Activated naive CD4-positive, alpha-beta T cell treated with anti-CD3 and anti-CD28 coated beads, Interleukin-2, amount 50 U/mL, for 72 hours (primary cell): Measurements from ENCODE around the gene EHD1. TPM values are rescaled to one million over a fixed set of nuclear protein-coding genes. Genes with fewer than 3 reads are reported as not detected.
"Not testable (repeated sequence)": the region's sequence is repeated elsewhere in the genome, so short reads cannot be mapped to it uniquely, and the experiment has no call there.

Source experiments
- ATAC-seq, 2 donors: fragments of 150-1000 bp; cut with Tn5 transposase; 2 replicates each; pipeline ENCODE4 v1.10.0; 2021; ENCODE audit warnings: mild to moderate bottlenecking in 2 of 2, moderate library complexity in 2 of 2
- DNase-seq, 2 donors: peaks; one replicate each; pipeline ENCODE4 v3.0.0; 2021 to 2022; ENCODE audit warnings: low spot score in 2 of 2
- H3K27ac Mint-ChIP-seq, 2 donors: one replicate each; pipeline ENCODE4 v1.8.0; 2022; ENCODE audit warnings: mild to moderate bottlenecking in 2 of 2, mixed read lengths in 2 of 2
- H3K36me3 Mint-ChIP-seq, 2 donors: one replicate each; pipeline ENCODE4 v1.8.0; 2022; ENCODE audit warnings: mixed read lengths in 2 of 2
- H3K9me3 Mint-ChIP-seq, 2 donors: one replicate each; pipeline ENCODE4 v1.8.0; 2022; ENCODE audit warnings: mixed read lengths in 2 of 2
- total RNA-seq, 2 donors: library from RNA; stranded (reverse); gene quantifications; one replicate each; pipeline ENCODE4 v1.2.3, GENCODE V29; 2022

The EHD1 gene
- total RNA-seq, 2 donors from 2014 or later, result 93.1 to 123 TPM

DNA sequence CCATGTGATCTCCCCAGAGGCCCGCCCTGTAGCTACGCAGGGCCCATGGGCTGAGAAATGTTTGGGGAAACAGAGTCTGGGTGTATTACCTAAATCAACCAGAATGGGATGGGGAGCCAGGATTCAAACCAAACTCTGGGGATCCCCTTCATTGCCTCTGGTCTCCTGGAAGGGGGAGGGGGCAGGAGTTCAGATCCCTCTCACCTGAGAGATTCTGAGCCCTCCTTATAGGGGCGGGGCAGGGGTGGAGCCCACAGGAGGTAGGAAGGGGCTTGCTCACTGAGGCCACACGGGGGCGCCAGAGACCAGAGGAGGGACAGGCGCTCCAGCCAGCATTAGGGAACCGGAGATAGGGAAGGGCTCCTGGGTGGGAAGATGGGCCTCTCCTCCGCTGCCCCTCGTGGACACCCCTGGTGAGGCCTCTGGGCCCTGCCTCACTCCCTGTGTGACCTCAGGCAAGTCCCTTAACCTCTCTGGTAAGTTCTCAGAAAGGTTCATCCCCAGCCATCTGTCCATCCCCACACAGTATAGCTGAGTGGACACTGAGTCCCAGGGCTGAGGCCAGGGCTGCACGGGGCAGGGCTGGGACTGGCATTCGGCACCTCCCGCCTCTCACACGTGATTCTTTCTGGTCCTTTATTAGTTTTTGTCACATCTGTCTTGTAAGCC lies 31.3 kb downstream of the EHD1 start:
- no peak overlapping the region for H3K27ac Mint-ChIP-seq
- no peaks in the 10 kb centered on the region for H3K36me3 Mint-ChIP-seq
- peak; percentile 89 to 98 for DNase-seq
- H3K9me3 Mint-ChIP-seq, result no peaks in the 10 kb centered on the region
- ATAC-seq, result peak; percentile 64 to 80

DNA sequence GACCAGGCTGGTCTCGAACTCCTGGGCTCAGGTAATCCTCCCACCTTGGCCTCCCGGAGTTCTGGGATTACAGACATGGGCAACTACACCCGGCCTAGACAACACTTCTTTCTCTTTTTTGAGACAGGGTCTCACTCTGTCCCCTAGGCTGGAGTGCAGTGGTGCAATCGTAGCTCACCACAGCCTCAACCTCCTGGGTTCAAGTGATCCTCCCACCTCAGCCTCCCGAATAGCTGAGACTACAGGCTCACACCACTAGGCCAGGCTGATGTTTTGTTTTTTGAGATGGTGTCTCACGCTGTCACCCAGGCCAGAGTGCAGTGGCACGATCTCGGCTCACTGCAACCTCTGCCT lies 32.7 kb downstream of the EHD1 start:
- not testable (repeated sequence) for DNase-seq, H3K27ac Mint-ChIP-seq

DNA sequence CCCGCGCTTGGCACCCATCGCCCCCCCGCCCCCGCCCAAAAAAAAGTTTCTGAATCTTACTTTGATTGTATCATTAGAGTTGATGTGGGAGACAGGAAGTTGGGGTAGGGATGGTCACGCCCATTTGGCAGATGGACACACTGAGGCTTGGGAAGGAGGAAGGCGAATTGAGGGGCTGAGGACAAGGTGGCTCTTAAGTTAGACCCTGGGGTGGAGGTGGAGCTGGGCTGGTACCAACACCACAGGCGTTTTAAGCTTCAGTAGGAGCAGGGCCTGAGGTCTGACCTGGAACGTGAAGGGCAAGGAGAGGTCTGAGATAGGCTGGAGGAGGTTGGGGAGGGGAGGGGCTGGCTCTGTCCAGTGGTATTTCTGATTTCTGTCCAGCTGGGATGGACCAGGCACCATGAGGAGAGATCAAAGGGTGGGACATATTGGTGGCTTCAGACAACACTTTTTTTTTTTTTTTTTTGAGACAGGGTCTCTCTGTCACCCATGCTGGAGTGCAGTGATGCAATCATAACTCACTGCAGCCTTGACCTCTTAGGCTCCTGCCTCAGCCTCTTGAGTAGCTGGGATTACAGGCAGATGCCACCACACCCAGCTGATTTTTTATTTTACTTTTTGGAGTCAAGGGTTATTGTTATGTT lies 33.2 kb downstream of the EHD1 start:
- H3K9me3 Mint-ChIP-seq, result no peaks in the 10 kb centered on the region
- ATAC-seq (no peak), DNase-seq (no peak)
- H3K36me3 Mint-ChIP-seq, result no peaks in the 10 kb centered on the region
- H3K27ac Mint-ChIP-seq, result peak overlapping the region in 1 of 2 donors; percentile 68

More for the DNA sequence above, 32.7 kb downstream of the EHD1 start:
- H3K9me3 Mint-ChIP-seq, H3K36me3 Mint-ChIP-seq, ATAC-seq: not testable (repeated sequence)

DNA sequence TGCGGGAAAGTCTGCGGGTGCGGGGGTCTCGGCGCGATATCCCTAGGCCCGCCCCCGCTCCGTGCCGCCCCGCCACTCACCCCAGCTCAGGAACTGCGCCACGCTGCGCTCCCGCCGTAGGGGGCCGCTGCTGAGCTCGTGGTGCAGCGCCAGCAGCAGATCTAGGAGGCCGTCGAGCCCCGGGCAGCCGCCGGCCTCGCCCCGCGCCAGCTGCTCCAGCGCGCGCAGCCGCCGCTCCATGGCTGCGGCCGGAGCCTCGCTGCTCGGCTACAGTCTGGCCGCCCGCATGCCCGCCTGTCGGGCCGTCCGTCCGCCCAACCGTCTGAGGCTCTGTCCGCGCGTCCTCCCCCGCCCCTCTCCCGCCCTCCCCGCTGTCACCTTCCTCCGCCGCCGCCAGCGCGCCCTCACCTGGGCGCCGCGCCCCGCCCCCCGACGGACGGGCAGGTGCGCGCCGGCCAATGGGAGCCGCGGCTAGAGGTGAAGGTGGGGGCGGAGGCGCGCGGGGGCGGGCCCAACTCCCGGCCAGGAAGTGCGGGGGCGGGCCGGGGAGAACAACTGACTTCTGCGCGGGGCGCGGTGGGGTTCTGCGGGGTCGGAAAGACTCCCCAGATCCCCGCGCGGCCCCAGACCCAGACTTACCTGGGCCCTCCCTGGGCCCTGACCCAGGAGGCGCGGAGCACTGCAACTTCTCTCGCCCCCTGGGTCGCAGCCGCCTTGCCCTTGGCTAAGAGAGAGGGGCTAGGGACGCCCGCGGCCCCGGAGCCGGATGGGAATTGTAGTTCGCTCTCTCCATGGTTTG lies 33.9 kb downstream of the EHD1 start, which contains the start of gene CDC42BPG:
Gene CDC42BPG, minus strand, starts transcription at position 324 of the 799 bp plus-strand sequence. Its CDS starts 84 bp downstream, at position 240.
- peak; percentile 65 to 73 for DNase-seq
- H3K9me3 Mint-ChIP-seq, result no peaks in the 10 kb centered on the region
- peak within 1 kb of the TSS in 1 of 2 donors; percentile 68 for H3K27ac Mint-ChIP-seq
- no peaks in the 10 kb centered on the region for H3K36me3 Mint-ChIP-seq
- ATAC-seq, result peak; percentile 51 to 70

DNA sequence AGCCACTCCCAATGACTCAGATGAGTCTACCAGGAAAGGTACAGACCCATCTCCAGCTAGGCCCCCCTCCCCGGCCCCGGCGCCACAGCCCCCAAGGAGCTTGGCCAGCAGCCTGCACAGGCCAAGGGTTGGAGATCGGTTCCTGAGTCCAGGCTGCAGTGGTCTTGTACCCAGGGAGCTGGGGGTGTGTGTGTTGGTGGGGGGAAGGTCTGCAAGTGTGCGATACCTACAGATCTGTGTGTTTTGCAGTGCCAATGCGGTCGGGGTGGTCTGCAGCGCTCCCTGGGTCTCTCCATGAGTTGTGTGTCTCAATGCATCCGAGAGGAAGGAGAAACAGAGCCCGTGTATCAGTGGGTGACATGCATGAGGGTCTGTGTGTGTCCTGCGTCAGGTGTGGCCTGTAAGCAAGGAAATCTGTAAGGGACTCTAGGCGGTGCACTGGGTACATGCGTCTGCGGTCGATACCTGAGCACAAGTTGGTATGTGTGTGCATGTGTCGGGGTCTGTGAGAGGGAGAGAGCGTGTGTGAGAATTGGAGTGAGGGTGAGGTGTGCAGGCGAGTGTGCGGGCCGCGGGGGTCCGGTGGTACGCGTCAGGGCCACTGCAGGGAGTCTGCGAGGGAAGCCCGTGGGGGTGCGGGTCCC lies 34.6 kb downstream of the EHD1 start:
- Mint-ChIP-seq H3K36me3 (no peaks in the 10 kb centered on the region), H3K9me3 (no peaks in the 10 kb centered on the region), H3K27ac (no peak overlapping the region)
- DNase-seq, result no peak
- ATAC-seq, result peak in 1 of 2 donors; percentile 1

DNA sequence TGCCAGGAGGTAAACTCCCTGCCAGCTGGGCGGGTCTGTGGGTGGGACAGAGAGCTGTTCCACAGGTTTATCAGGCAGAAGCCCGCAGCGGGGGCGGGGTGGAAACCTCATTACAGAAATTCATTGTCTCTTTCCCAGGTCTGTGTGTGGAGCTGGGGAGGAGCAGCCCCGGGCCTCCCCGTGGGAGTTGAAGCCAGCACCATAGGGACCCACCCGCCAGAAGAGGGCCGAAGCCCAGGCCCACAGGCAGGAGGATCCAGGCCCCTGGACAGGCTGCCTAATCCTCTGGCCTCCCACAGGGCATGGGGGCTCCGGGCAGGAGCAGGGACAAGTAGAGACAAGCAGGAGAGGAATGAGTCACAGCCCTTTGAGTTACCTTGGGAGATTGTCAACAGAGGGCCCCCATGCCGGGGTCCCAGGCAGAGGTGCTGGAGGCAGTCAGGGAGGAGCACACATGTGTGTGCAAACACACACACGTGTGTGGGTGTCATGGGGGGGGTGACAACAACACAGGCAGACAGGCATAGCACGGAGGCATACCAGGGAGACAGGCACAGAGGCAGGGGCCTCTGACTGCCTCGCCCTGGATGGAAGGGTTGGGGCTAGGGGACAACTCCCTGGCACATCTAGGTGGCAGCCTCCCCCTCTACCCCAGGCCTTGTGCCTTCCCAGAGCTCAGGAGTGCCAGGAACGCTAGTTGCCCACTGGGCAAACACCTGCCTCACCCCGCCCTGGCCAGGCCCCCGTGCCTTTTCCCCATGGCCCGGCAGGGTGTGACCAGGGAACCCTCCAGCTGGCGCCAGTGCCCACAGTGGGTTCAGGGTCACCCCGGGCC lies 35.4 kb downstream of the EHD1 start:
- Mint-ChIP-seq H3K36me3 (no peaks in the 10 kb centered on the region), H3K9me3 (no peaks in the 10 kb centered on the region), H3K27ac (no peak overlapping the region)
- no peak for ATAC-seq
- DNase-seq, result no peak

DNA sequence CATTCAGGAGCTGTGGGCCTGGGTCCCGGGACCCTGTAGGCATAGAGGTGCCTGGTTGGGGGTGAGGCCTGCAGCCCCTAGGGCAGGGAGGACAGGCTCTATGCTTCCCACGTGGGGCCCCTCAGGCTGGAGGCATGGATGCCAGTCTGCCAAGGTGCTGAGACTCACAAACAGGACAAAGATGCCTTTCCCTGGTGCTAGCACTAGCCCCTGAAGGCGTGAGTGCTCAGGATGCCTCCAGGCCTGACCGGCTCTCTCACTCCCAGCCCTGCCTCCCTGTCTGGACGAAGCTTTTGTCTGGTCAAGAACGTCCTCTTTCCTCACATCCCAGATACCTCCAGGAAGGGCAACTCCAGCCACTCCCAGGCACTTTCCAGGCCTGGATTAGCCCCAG lies 36.1 kb downstream of the EHD1 start:
- Mint-ChIP-seq H3K36me3 (no peaks in the 10 kb centered on the region), H3K9me3 (no peaks in the 10 kb centered on the region), H3K27ac (peak overlapping the region in 1 of 2 donors; percentile 46)
- DNase-seq, result no peak
- ATAC-seq, result no peak

DNA sequence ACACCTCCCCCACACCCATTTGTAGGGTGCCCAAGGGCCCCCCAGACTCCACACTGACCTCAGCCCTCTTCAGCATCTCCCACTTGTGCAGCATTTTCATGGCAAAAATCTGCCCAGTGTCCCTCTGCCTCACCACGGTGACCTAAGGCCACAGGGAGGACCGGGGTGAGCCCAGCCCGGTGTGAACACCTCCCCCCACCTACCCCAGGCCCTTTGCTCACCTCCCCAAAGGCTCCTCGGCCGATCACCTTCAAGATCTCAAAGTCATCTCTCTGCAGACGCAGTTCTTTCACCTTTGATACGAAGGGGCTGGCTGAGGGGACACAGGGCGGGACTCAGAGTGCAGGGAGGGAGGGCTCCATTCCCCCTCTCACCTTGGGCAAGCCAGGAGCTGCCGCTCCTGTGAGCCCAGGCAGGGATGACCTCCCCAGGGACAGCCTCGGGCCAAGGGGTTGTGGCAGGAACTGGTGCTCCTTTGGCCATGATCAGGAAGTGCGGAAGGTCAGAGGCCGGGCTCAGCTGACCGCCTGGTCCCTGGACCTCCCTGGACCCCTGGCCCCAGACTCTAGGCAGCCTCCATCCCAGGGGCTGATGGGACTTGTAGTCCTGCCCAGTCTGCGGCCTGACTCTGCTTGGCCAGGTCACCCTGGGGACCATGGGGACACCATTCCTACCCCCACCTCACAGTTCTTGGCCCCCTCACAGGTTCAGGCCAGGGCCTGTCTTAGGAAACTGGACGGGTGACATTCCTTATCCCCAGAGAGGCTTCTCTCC lies 36.6 kb downstream of the EHD1 start:
- Mint-ChIP-seq H3K27ac (peak overlapping the region in 1 of 2 donors; percentile 46), H3K36me3 (no peaks in the 10 kb centered on the region), H3K9me3 (no peaks in the 10 kb centered on the region)
- DNase-seq, result peak in 1 of 2 donors; percentile 55
- no peak for ATAC-seq

DNA sequence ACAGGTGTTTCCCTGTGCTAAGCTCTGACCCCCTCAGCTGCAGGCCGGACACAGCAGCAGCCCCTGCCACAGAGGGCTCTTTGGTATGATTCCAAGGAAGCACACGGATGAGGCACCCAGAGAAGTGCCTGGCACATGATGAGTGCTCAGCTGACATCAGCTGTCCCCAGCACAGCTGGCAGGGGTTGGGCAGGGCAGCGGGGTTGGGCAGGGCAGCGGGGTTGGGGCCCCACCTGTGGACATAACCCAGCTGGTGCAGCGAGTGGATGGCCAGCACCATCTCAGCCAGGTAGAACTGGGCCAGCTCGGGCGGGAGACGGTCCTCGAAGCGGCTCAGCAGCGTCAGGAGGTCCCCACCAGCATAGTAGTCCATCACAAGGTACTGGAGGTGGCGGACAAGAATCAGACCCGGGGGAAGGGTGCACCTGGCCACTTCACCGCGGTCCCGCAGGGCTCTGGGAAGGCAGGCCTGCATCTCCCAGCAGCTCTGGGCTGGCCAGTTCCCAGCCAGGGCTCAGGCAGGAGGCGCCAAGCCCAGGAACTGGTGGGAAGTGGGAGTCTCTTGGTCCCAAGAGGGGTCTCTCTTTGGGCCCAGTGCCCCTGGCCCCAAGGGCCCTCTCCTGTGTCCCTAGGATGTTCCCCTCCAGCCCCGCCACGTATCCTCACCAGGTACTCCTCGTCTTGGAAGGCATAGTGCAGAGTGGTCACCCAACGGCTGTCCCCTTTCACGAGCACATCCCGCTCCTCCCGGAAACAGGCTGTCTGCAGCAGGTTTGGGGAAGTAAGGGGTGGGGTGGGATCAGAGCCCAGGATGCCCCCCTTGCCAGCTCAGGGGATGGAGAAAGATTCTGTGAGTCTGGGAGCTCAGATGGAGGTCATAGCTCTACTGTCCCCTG lies 38.3 kb downstream of the EHD1 start:
- Mint-ChIP-seq H3K27ac (no peak overlapping the region), H3K36me3 (no peaks in the 10 kb centered on the region), H3K9me3 (no peaks in the 10 kb centered on the region)
- ATAC-seq (no peak), DNase-seq (no peak)

DNA sequence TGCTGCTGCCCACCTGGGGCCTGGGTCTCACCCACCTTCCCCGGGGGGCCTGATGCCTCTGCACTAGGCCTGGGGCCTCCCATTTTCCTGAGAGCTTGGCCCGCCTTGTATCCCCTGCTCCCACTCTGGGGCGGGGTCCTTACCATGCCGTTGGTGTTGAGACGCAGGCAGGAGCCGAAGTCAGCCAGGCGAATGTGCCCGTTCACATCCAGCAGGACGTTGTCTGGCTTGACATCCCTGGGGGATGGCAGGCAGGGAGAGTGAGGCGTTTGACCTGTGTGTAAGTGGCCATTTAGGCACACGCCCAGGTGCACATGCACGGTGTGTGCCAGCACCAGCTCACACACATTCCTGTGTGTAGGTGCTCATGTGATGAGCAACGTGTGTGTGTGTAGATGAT lies 39.1 kb downstream of the EHD1 start:
- ATAC-seq, result no peak
- H3K27ac Mint-ChIP-seq, result no peak overlapping the region

DNA sequence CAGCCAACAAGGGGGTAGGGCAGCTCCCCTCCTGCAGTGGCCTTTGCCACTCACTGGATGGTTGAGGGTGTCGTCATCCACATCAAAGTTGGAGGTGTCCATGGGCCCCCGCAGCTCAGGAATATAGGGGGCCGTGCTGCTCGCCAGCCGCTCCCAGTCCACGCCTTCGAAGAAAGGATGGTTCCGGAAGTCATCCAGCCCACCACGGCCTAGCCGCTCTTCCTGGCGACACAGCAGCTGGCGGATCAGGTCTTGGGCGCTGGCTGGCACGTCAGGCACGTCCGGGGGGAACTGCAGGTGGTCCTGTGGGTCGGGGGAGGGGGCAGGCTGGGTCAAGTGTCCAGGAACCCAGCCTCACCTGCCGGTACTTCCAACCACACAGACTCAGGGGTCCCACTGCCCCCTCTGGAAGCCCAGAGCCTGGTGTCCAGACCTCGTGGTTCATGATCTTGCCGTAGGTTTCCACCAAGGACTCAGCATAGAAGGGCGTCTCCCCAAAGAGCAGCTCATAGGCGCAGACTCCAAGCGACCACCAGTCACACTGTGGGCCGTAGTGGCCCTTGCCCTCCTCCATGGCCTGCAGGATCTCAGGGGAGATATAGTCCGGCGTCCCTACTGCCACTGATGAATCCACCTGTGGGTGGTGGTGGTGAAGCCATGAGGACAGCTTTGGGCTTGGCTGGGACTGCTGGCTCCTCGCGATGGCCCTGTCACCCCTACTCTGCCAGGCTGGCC lies 39.7 kb downstream of the EHD1 start:
- Mint-ChIP-seq H3K9me3 (no peaks in the 10 kb centered on the region), H3K36me3 (no peaks in the 10 kb centered on the region), H3K27ac (no peak overlapping the region)
- DNase-seq (no peak), ATAC-seq (no peak)

More for the DNA sequence above, 39.1 kb downstream of the EHD1 start:
- H3K9me3 Mint-ChIP-seq, result no peaks in the 10 kb centered on the region
- no peaks in the 10 kb centered on the region for H3K36me3 Mint-ChIP-seq
- DNase-seq, result no peak

DNA sequence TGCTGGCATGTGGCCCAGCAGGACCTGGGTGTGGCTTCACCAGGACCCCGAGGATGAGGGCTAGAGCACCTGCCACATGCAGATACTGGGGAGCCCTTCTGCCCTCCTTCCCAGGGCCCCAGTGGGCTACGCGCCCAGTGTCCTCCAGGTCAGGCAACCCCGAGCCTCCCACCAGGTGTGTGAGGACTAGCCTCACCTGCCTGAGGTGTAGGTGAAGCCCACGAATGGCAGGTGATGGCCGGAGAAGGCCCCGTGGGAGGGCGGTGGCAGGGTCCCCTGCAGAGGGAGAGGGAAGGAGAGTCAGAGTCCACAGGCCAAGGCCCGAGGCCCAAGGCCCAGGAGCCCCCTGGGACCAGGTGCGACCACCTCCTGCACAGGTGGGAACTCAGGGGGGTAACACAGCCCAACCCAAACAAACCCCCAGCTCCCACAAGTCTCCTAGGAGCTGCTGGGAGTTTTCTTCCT lies 40.5 kb downstream of the EHD1 start:
- H3K36me3 Mint-ChIP-seq, result no peaks in the 10 kb centered on the region
- no peak overlapping the region for H3K27ac Mint-ChIP-seq
- ATAC-seq (no peak), DNase-seq (no peak)
- H3K9me3 Mint-ChIP-seq, result no peaks in the 10 kb centered on the region

DNA sequence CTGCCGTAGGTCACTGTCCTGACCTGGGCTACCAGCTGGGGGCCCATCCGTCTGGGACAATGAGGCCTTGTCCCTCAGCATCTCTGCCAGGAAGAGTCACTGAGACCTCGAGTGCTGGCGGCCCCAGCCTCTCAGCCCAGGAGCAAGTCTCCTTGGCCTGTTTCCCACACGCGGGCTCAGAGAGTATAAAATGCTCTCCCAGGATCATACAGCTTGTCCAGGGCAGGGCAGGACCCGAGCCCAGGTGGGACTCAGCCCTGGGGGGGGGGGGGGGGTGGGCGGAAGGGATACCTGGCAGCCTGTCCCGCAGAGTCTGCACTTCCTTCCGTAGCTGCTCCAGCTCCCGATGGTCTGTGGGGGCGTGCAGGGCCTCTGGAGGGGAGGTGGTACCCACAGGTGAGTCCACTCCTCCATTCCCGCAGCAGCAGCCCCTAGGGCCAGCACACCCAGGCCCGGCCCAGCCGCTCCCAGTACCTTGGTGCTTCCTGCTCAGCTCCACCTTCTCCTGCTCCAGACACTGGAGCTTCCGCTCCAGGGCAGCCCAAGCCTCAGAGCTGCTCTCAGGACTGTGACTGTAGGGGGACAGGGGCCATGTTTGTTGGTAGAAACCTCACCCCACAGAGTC lies 41.9 kb downstream of the EHD1 start:
- peak overlapping the region in 1 of 2 donors; percentile 55 for H3K27ac Mint-ChIP-seq
- no peak for ATAC-seq
- no peaks in the 10 kb centered on the region for H3K9me3 Mint-ChIP-seq
- H3K36me3 Mint-ChIP-seq, result no peaks in the 10 kb centered on the region
- DNase-seq, result no peak
